SH-SY5Y (cell line): ENCODE data around the gene AGBL1.

ENCODE experiments used
- GATA2 ChIP-seq: IDR thresholded peaks from 2 replicates; pipeline ENCODE4 v1.6.1; 2011; ENCODE audit warnings: mild to moderate bottlenecking, low read depth, low read length
- GATA3 ChIP-seq: IDR thresholded peaks from 2 replicates; pipeline ENCODE4 v1.6.1; 2011; ENCODE audit warnings: low read depth, mild to moderate bottlenecking, low read length, moderate library complexity

Gene AGBL1

GRCh38 chr15:86773736-86774135 lies 694.1 kb downstream of the AGBL1 start:
- no peak for TF ChIP-seq GATA3
- no peak; the same call in 1 of the 2 replicates for TF ChIP-seq GATA2

- no peak for TF ChIP-seq GATA2
- TF ChIP-seq GATA3 = no peak
These were observed 696.5 kb downstream of the AGBL1 start for GRCh38 chr15:86776145-86776544.

- TF ChIP-seq GATA3 = no peak
- no peak for TF ChIP-seq GATA2
These were observed 716.9 kb downstream of the AGBL1 start for GRCh38 chr15:86796521-86796920.

- TF ChIP-seq GATA2 = no peak
- no peak for TF ChIP-seq GATA3
These were observed 717.5 kb downstream of the AGBL1 start for GRCh38 chr15:86797135-86797534.

- no peak for TF ChIP-seq GATA2
- TF ChIP-seq GATA3 = no peak
These were observed 719.6 kb downstream of the AGBL1 start for GRCh38 chr15:86799226-86799625.

GRCh38 chr15:86802244-86802643 lies 722.6 kb downstream of the AGBL1 start:
- TF ChIP-seq GATA2 = no peak
- TF ChIP-seq GATA3 = no peak

- TF ChIP-seq GATA2 = no peak
- no peak for TF ChIP-seq GATA3
These were observed 724.7 kb downstream of the AGBL1 start for GRCh38 chr15:86804406-86804805.

GRCh38 chr15:86810329-86810728 lies 730.7 kb downstream of the AGBL1 start:
- TF ChIP-seq GATA3 (no peak), GATA2 (no peak)

- TF ChIP-seq GATA3 (no peak), GATA2 (no peak)
These were observed 734.2 kb downstream of the AGBL1 start for GRCh38 chr15:86813892-86814291.

GRCh38 chr15:86829245-86829644 lies 749.6 kb downstream of the AGBL1 start:
- TF ChIP-seq GATA2 (no peak), GATA3 (no peak)

GRCh38 chr15:86830304-86830703 lies 750.6 kb downstream of the AGBL1 start:
- TF ChIP-seq GATA2 = no peak
- TF ChIP-seq GATA3 = no peak

- TF ChIP-seq GATA3 (no peak), GATA2 (no peak)
These were observed 753.9 kb downstream of the AGBL1 start for GRCh38 chr15:86833595-86833994.

GRCh38 chr15:86834115-86834863 lies 754.6 kb downstream of the AGBL1 start:
- TF ChIP-seq GATA3 = no peak
- no peak for TF ChIP-seq GATA2

- TF ChIP-seq GATA2 (no peak), GATA3 (no peak)
These were observed 757.8 kb downstream of the AGBL1 start for GRCh38 chr15:86837294-86838061.

GRCh38 chr15:86839502-86839901 lies 759.8 kb downstream of the AGBL1 start:
- no peak for TF ChIP-seq GATA2
- TF ChIP-seq GATA3 = no peak

GRCh38 chr15:86840996-86841395 lies 761.3 kb downstream of the AGBL1 start:
- TF ChIP-seq GATA3 (no peak), GATA2 (no peak)
